Measurements from ENCODE around the gene DDX11.

GRCh38 chr12:31033146-31033545, 40.5 kb upstream of the DDX11 start:
- TF ChIP-seq POLR2A (IDR thresholded peaks at IDR 0.05; ENCODE audit: borderline replicate concordance, extremely low read depth, insufficient read depth, insufficient read length) (no peak), CEBPB (IDR thresholded peaks at IDR 0.05; ENCODE audit: low read depth) (no peak), ZNF274 (IDR thresholded peaks at IDR 0.05; ENCODE audit: low read depth, low read length) (no peak), EZH2 (IDR thresholded peaks at IDR 0.05) (no peak), REST (IDR thresholded peaks at IDR 0.05; ENCODE audit: low read depth) (no peak)
